Thyroid gland (tissue), 4 donors: ENCODE results near the gene HMCN2. TPM values are rescaled to one million over a fixed set of nuclear protein-coding genes. Genes with fewer than 3 reads are reported as not detected.

Experiments used
- DNase-seq, 2 donors: peaks; one replicate each; pipeline ENCODE4 v3.0.0-alpha.2; 2019
- H3K27ac ChIP-seq, 3 donors: fragments of 200-600 bp; sonication (generic); 1 replicate in 2 of 3; 2 replicates in 1 of 3; pipeline ENCODE4 v1.5.1; 2016 to 2019; ENCODE audit warnings: mild to moderate bottlenecking in 1 of 3, moderate library complexity in 1 of 3
- H3K27me3 ChIP-seq: fragments of 200-600 bp; sonication (generic); one replicate; pipeline ENCODE4 v1.5.1; 2019
- H3K36me3 ChIP-seq, 2 donors: fragments of 200-600 bp; sonication (generic); one replicate each; pipeline ENCODE4 v1.5.1; 2016 to 2019
- H3K4me1 ChIP-seq, 2 donors: fragments of 200-600 bp; sonication (generic); one replicate each; pipeline ENCODE4 v1.5.1; 2017 to 2019
- H3K4me3 ChIP-seq, 3 donors: fragments of 200-600 bp; sonication (generic); replicated peaks in 1 of 3; 1 replicate in 2 of 3; 2 replicates in 1 of 3; pipeline ENCODE4 v1.5.1; 2016; ENCODE audit warnings: mild to moderate bottlenecking in 1 of 3
- H3K9me3 ChIP-seq: fragments of 200-600 bp; sonication (generic); one replicate; pipeline ENCODE4 v1.5.1; 2017
- CTCF ChIP-seq, 6 experiments: fragments of 200-600 bp in 3 of 6; fragments of 450-650 bp in 3 of 6; sonication (generic) in 3 of 6; IDR thresholded peaks; one replicate each; pipeline ENCODE4 v1.5.1; 2016 to 2019; ENCODE audit warnings: antibody characterized with exemption in 6 of 6, mild to moderate bottlenecking in 2 of 6, inconsistent platforms in 1 of 6, moderate library complexity in 1 of 6
- POLR2A ChIP-seq, 2 donors: fragments of 450-650 bp; IDR thresholded peaks; one replicate each; pipeline ENCODE4 v1.6.1; 2017; ENCODE audit warnings: antibody characterized with exemption in 2 of 2, mild to moderate bottlenecking in 2 of 2, moderate library complexity in 1 of 2
- WGBS, 2 donors: methylation state at CpG; one replicate each; pipeline ENCODE4 v1.1.5; 2017; 5-methylcytosine and 5-hydroxymethylcytosine counted together
- intact Hi-C: fragments of 100-400 bp; cut with DNase I; formaldehyde crosslinking; loops from one replicate; pipeline ENCODE4 v1.15.1; 2023
- total RNA-seq, 4 donors: library from RNA; depleted of rRNA; stranded (reverse); fragments of >200 nt; gene quantifications; one replicate each; pipeline ENCODE4 v1.2.3, GENCODE V29; 2016

The HMCN2 gene, protein sequence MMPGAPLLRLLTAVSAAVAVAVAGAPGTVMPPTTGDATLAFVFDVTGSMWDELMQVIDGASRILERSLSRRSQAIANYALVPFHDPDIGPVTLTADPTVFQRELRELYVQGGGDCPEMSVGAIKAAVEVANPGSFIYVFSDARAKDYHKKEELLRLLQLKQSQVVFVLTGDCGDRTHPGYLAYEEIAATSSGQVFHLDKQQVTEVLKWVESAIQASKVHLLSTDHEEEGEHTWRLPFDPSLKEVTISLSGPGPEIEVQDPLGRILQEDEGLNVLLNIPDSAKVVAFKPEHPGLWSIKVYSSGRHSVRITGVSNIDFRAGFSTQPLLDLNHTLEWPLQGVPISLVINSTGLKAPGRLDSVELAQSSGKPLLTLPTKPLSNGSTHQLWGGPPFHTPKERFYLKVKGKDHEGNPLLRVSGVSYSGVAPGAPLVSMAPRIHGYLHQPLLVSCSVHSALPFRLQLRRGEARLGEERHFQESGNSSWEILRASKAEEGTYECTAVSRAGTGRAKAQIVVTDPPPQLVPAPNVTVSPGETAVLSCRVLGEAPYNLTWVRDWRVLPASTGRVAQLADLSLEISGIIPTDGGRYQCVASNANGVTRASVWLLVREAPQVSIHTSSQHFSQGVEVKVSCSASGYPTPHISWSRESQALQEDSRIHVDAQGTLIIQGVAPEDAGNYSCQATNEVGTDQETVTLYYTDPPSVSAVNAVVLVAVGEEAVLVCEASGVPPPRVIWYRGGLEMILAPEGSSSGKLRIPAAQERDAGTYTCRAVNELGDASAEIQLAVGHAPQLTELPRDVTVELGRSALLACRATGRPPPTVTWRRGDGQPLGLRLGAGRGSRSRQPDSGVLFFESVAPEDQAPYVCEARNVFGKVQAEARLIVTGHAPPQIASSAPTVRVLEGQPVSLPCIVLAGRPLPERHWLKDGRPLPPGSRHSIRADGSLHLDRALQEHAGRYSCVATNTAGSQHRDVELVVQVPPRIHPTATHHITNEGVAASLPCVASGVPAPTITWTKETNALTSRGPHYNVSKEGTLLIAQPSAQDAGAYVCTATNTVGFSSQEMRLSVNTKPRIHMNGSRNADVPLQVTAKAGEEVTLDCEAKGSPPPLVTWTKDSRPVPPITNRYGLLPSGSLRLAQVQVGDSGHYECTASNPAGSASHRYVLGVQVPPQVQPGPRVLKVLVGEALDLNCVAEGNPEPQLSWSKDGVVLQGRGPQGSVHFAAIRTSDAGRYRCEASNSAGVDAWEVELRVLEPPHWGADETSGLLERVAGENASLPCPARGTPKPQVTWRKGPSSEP (N-terminal part only)
- 1 to 10 TPM; 1.7 to 5.5 (median 3.5) TPM for total RNA-seq

DNA sequence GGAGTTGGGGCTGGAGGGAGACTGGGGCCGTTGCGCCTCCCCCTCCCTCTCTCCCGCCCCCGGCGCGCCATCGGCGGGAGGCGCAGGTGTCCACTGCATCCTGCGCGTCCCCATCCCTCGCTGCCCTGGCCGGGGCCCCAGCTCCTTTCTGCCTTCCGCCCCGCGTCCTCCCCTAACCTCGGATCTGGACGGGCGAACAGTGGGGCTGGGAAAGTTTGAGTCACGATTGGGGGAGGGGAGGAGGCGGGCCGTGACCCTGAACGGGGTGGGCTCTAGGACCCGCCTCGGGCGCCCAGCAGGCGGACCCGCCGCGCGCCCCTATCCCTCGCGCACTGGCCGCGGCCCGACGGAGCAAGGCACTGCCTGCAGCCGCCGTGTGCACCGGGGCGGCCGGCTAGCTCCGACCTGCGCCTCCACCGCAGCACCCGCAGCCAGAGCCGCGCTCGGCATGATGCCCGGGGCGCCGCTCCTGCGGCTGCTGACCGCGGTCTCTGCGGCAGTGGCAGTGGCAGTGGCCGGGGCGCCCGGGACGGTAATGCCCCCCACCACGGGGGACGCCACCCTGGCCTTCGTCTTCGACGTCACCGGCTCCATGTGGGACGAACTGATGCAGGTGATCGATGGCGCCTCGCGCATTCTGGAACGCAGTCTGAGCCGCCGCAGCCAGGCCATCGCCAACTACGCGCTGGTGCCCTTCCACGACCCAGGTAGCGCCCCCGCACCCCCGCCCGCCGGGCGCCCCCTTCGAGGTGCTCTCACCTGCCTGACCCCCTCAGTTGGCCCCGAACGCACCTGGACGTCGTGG is at the start of gene HMCN2:
HMCN2 (plus strand) TSS at position 330 of the 805 bp plus-strand sequence; CDS start at position 449, 119 bp downstream.
- no peak within 1 kb of the TSS for H3K27ac ChIP-seq
- H3K4me1 ChIP-seq: peaks cover 10 to 15% of the 10 kb centered on the region in 2 donors
- peak; percentile 21 to 35 for DNase-seq
- WGBS, 2 donors: 0 to 1% methylated on average over 14 to 29 of the region's 89 CpGs
- peak within 1 kb of the TSS in 1 of 3 donors; percentile 21 for H3K4me3 ChIP-seq
- H3K36me3 ChIP-seq: no peaks in the 10 kb centered on the region
- intact Hi-C loops: no loop called here
- no peaks in the 10 kb centered on the region for H3K9me3 ChIP-seq
- H3K27me3 ChIP-seq: no peaks in the 10 kb centered on the region
- TF ChIP-seq POLR2A (IDR thresholded peaks at IDR 0.05) (no peak), CTCF (IDR thresholded peaks at IDR 0.05) (no peak)

- H3K4me3 ChIP-seq: no peak overlapping the region
- H3K4me1 ChIP-seq: peaks cover 18 to 40% of the 10 kb centered on the region in 2 donors
- DNase-seq: no peak
- no peaks in the 10 kb centered on the region for H3K27me3 ChIP-seq
- no peak for TF ChIP-seq POLR2A (IDR thresholded peaks at IDR 0.05)
- TF ChIP-seq CTCF (IDR thresholded peaks at IDR 0.05): no peak
- no peak overlapping the region for H3K27ac ChIP-seq
- H3K9me3 ChIP-seq: no peaks in the 10 kb centered on the region
- peaks cover 5 to 6% of the 10 kb centered on the region in 2 donors for H3K36me3 ChIP-seq
- WGBS, 2 donors: 93 to 98% methylated on average over 9 to 10 of the region's 10 CpGs
- intact Hi-C loops: no loop called here
Measured at GRCh38 chr9:130217838-130218237, 47.7 kb upstream of the HMCN2 start.

DNA sequence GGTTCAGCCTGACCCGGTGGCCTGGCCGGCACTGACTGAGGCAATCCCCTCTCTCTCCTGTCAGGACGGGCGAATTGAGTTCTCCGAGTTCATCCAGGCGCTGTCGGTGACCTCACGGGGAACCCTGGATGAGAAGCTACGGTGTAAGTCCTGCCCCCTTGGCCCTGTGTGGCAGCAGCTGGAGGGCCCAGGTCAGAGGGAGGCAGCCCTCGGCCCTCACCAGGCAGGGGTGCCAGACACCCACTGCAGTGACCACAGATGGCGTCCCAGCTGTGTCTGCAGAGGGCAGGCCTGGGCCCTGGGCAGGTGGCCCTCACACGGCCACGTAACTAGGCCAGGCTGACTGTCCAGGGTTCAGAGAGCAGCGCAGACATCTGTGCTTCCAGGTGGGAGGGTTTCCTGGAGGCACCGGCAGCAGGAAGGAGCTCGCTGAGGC is 45.9 kb upstream of the HMCN2 start:
- H3K27ac ChIP-seq: peak overlapping the region in 2 of 3 donors; percentile 0 to 45
- H3K36me3 ChIP-seq: peaks cover 5 to 9% of the 10 kb centered on the region in 2 donors
- no peak for TF ChIP-seq CTCF (IDR thresholded peaks at IDR 0.05)
- no peak overlapping the region for H3K4me3 ChIP-seq
- no peak for DNase-seq
- peaks cover 2 to 22% of the 10 kb centered on the region in 2 donors for H3K4me1 ChIP-seq
- no peaks in the 10 kb centered on the region for H3K9me3 ChIP-seq
- intact Hi-C loops: no loop called here
- no peaks in the 10 kb centered on the region for H3K27me3 ChIP-seq
- WGBS, 2 donors: 80 to 87% methylated on average over 9 to 10 of the region's 16 CpGs

GRCh38 chr9:130220352-130220751 is 45.2 kb upstream of the HMCN2 start:
- DNase-seq: peak in 1 of 2 donors; percentile 46
- Histone ChIP-seq H3K4me3 (no peak overlapping the region), H3K9me3 (no peaks in the 10 kb centered on the region), H3K4me1 (peaks cover 0 to 15% of the 10 kb centered on the region in 2 donors), H3K36me3 (peaks cover 5 to 14% of the 10 kb centered on the region in 2 donors), H3K27me3 (no peaks in the 10 kb centered on the region), H3K27ac (peak overlapping the region in 2 of 3 donors; percentile 9 to 45)
- TF ChIP-seq POLR2A (IDR thresholded peaks at IDR 0.05): no peak
- TF ChIP-seq CTCF (IDR thresholded peaks at IDR 0.05): peak in 2 of 6 experiments; percentile 14 to 19
- intact Hi-C loops: no loop called here
- WGBS, 2 donors: 36 to 51% methylated on average over 9 of the region's 9 CpGs
